GM18870 (cell line): Measurements from ENCODE around the gene GOLPH3.
A peak's percentile ranks its signal among the peaks of the same experiment; 100 is the strongest.
"Not testable (repeated sequence)": the region's sequence is repeated elsewhere in the genome, so short reads cannot be mapped to it uniquely, and the experiment has no call there.

Source experiments
- ATAC-seq: cut with Tn5 transposase; IDR thresholded peaks from one replicate; pipeline ENCODE4 v1.9.1; 2021; ENCODE audit warnings: moderate library complexity; ENCODE audit not compliant: unreplicated experiment

Gene GOLPH3

GRCh38 chr5:32100691-32101302 is 73.3 kb downstream of the GOLPH3 start:
- no peak for ATAC-seq

- ATAC-seq = no peak
These were observed 73.9 kb downstream of the GOLPH3 start for GRCh38 chr5:32100230-32100629.

GRCh38 chr5:32099486-32100035 is 74.6 kb downstream of the GOLPH3 start:
- no peak for ATAC-seq

- no peak for ATAC-seq
These were observed 75.2 kb downstream of the GOLPH3 start for GRCh38 chr5:32098890-32099310.

GRCh38 chr5:32098291-32098690 is 75.8 kb downstream of the GOLPH3 start:
- no peak for ATAC-seq

GRCh38 chr5:32096891-32097595 is 77.1 kb downstream of the GOLPH3 start:
- ATAC-seq = no peak

- no peak for ATAC-seq
These were observed 78.9 kb downstream of the GOLPH3 start for GRCh38 chr5:32095261-32095671.

GRCh38 chr5:32094691-32095090 is 79.4 kb downstream of the GOLPH3 start:
- ATAC-seq = no peak

- ATAC-seq = peak; percentile 86
These were observed 80.9 kb downstream of the GOLPH3 start for GRCh38 chr5:32092938-32093812.

- no peak for ATAC-seq
These were observed 83.4 kb downstream of the GOLPH3 start for GRCh38 chr5:32090755-32091128.

GRCh38 chr5:32090026-32090754 is 83.9 kb downstream of the GOLPH3 start:
- no peak for ATAC-seq

- ATAC-seq = no peak
These were observed 84.7 kb downstream of the GOLPH3 start for GRCh38 chr5:32089146-32090000.

GRCh38 chr5:32088214-32088613 is 85.9 kb downstream of the GOLPH3 start:
- ATAC-seq = no peak

GRCh38 chr5:32087086-32088082 is 86.7 kb downstream of the GOLPH3 start:
- no peak for ATAC-seq

- no peak for ATAC-seq
These were observed 90.1 kb downstream of the GOLPH3 start for GRCh38 chr5:32083981-32084430.

- ATAC-seq = no peak
These were observed 91.4 kb downstream of the GOLPH3 start for GRCh38 chr5:32082701-32083100.

GRCh38 chr5:32080565-32080964 is 93.6 kb downstream of the GOLPH3 start:
- ATAC-seq = not testable (repeated sequence)

GRCh38 chr5:32078855-32079254 is 95.3 kb downstream of the GOLPH3 start:
- not testable (repeated sequence) for ATAC-seq
